Sigmoid colon (tissue), 7 donors: ENCODE measurements around the gene PARP3. TPM values are rescaled to one million over a fixed set of nuclear protein-coding genes. Genes with fewer than 3 reads are reported as not detected.

Experiments used
- DNase-seq: peaks from one replicate; pipeline ENCODE4 v3.0.0-alpha.2; 2019
- H3K27ac ChIP-seq, 4 donors: fragments of 200-600 bp; sonication (generic); one replicate each; pipeline ENCODE4 v1.5.1; 2016 to 2019; ENCODE audit warnings: mild to moderate bottlenecking in 1 of 4
- H3K27me3 ChIP-seq, 3 donors: fragments of 200-600 bp; sonication (generic); one replicate each; pipeline ENCODE4 v1.5.1; 2019; ENCODE audit warnings: mild to moderate bottlenecking in 1 of 3
- H3K36me3 ChIP-seq, 4 donors: fragments of 200-600 bp; sonication (generic); one replicate each; pipeline ENCODE4 v1.5.1; 2016 to 2019
- H3K4me1 ChIP-seq, 4 donors: fragments of 200-600 bp; sonication (generic); one replicate each; pipeline ENCODE4 v1.5.1; 2017 to 2019
- H3K4me3 ChIP-seq, 4 donors: fragments of 200-600 bp; sonication (generic); one replicate each; pipeline ENCODE4 v1.5.1; 2017 to 2019; ENCODE audit warnings: mild to moderate bottlenecking in 2 of 4, moderate library complexity in 1 of 4
- H3K9me3 ChIP-seq, 4 donors: fragments of 200-600 bp in 3 of 4; sonication (generic) in 3 of 4; one replicate each; pipeline versions ENCODE4 v1.5.1 to v1.6.1; 2013 to 2019
- EP300 ChIP-seq, 4 donors: sonication (generic); formaldehyde crosslinking; IDR thresholded peaks; one replicate each; pipeline ENCODE4 v1.6.1; 2017; ENCODE audit warnings: antibody characterized with exemption in 4 of 4
- POLR2A ChIP-seq, 2 donors: fragments of 450-650 bp; IDR thresholded peaks; one replicate each; pipeline ENCODE4 v1.6.1; 2016; ENCODE audit warnings: antibody characterized with exemption in 2 of 2, mild to moderate bottlenecking in 2 of 2, moderate library complexity in 2 of 2
- POLR2AphosphoS5 ChIP-seq, 4 donors: sonication (generic); formaldehyde crosslinking; IDR thresholded peaks; one replicate each; pipeline ENCODE4 v1.6.1; 2017; ENCODE audit warnings: antibody characterized with exemption in 4 of 4
- WGBS, 2 donors: extraction: QIAGEN DNeasy Blood & Tissue Kit; methylation state at CpG; one replicate each; pipeline ENCODE4 v1.1.7; 2013; 5-methylcytosine and 5-hydroxymethylcytosine counted together
- intact Hi-C: fragments of 100-400 bp; cut with DNase I; formaldehyde crosslinking; loops from one replicate; pipeline ENCODE4 v1.15.1; 2023
- polyA plus RNA-seq, 3 donors: library from polyadenylated mRNA; stranded (reverse); fragments of 200-250 nt; gene quantifications; one replicate each; pipeline ENCODE4 v1.2.3, GENCODE V29; 2013
- total RNA-seq, 4 donors: library from RNA; depleted of rRNA; stranded (reverse); fragments of >200 nt; gene quantifications; one replicate each; pipeline ENCODE4 v1.1.0, GENCODE V29; 2016
- TF ChIP-seq, protein P1 (sequence below), 4 experiments: fragments of 450-650 bp in 3 of 4; fragments of 200-600 bp in 1 of 4; IDR thresholded peaks; one replicate each; pipeline ENCODE4 v1.5.1; 2016 to 2019; ENCODE audit warnings: antibody characterized with exemption in 4 of 4, mild to moderate bottlenecking in 3 of 4, moderate library complexity in 2 of 4
- donor health status: healthy with polysubstance abuse.
- donor health status: Bipolar disorder and iron deficiency.
- donor health status: healthy.

PARP3 gene
- total and polyA plus RNA-seq, 7 donors: 9.0 to 35.8 (median 26.3) TPM

- no peak overlapping the region for H3K4me3 ChIP-seq
- H3K27me3 ChIP-seq: no peaks in the 10 kb centered on the region
- H3K4me1 ChIP-seq: peaks cover 0 to 17% (median 15%) of the 10 kb centered on the region in 4 donors
- no peak for DNase-seq
- intact Hi-C loops: no loop called here
- no peak overlapping the region for H3K27ac ChIP-seq
- TF ChIP-seq, protein P1, sequence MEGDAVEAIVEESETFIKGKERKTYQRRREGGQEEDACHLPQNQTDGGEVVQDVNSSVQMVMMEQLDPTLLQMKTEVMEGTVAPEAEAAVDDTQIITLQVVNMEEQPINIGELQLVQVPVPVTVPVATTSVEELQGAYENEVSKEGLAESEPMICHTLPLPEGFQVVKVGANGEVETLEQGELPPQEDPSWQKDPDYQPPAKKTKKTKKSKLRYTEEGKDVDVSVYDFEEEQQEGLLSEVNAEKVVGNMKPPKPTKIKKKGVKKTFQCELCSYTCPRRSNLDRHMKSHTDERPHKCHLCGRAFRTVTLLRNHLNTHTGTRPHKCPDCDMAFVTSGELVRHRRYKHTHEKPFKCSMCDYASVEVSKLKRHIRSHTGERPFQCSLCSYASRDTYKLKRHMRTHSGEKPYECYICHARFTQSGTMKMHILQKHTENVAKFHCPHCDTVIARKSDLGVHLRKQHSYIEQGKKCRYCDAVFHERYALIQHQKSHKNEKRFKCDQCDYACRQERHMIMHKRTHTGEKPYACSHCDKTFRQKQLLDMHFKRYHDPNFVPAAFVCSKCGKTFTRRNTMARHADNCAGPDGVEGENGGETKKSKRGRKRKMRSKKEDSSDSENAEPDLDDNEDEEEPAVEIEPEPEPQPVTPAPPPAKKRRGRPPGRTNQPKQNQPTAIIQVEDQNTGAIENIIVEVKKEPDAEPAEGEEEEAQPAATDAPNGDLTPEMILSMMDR (IDR thresholded peaks at IDR 0.05): no peak
- TF ChIP-seq EP300 (IDR thresholded peaks at IDR 0.05): no peak
- no peaks in the 10 kb centered on the region for H3K9me3 ChIP-seq
- WGBS, 2 donors: 69 to 80% methylated on average over 3 of the region's 3 CpGs
- peaks cover 0 to 22% (median 2%) of the 10 kb centered on the region in 4 donors for H3K36me3 ChIP-seq
Measured at GRCh38 chr3:51953445-51953844, 11.3 kb downstream of the PARP3 start.

DNA sequence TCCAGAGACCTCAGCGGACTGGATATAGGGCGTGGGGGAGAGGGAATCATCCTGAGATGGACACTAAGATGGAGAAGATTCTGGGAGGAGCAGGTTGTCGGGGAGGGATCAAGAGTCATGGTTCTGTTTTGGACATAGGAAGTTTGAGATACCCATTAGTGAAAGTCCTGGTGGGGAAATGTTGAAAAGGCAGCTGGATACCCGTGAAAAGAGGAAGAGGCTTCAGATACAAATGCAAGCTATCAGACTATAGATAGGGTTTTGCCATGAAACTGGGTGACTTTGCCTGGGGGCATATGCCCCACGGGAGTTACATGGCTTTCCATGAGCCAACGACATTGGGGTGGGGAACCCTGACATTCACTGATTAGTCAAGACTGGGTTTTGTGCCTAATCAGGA lies 11.9 kb downstream of the PARP3 start:
- peaks cover 0 to 22% (median 2%) of the 10 kb centered on the region in 4 donors for H3K36me3 ChIP-seq
- H3K4me3 ChIP-seq: no peak overlapping the region
- H3K4me1 ChIP-seq: peaks cover 0 to 17% (median 15%) of the 10 kb centered on the region in 4 donors
- WGBS, 2 donors: 65 to 67% methylated on average over 6 of the region's 6 CpGs
- no peaks in the 10 kb centered on the region for H3K9me3 ChIP-seq
- no peak overlapping the region for H3K27ac ChIP-seq
- no peak for DNase-seq
- intact Hi-C loops: no loop called here
- no peaks in the 10 kb centered on the region for H3K27me3 ChIP-seq
- no peak for TF ChIP-seq EP300 (IDR thresholded peaks at IDR 0.05)
- no peak for TF ChIP-seq POLR2AphosphoS5 (IDR thresholded peaks at IDR 0.05)
- TF ChIP-seq POLR2A (IDR thresholded peaks at IDR 0.05): no peak
- TF ChIP-seq, protein P1 (IDR thresholded peaks at IDR 0.05): no peak

- Histone ChIP-seq H3K27me3 (no peaks in the 10 kb centered on the region), H3K27ac (no peak overlapping the region), H3K4me1 (peaks cover 0 to 17% (median 15%) of the 10 kb centered on the region in 4 donors), H3K36me3 (peaks cover 0 to 23% (median 3%) of the 10 kb centered on the region in 4 donors), H3K9me3 (no peaks in the 10 kb centered on the region), H3K4me3 (no peak overlapping the region)
- no peak for DNase-seq
- WGBS, 2 donors: 51 to 77% methylated on average over 1 of the region's 1 CpG
- TF ChIP-seq EP300 (IDR thresholded peaks at IDR 0.05): no peak
- TF ChIP-seq POLR2AphosphoS5 (IDR thresholded peaks at IDR 0.05): no peak
- TF ChIP-seq POLR2A (IDR thresholded peaks at IDR 0.05): no peak
- TF ChIP-seq, protein P1 (IDR thresholded peaks at IDR 0.05): no peak
- intact Hi-C loops: no loop called here
Measured at GRCh38 chr3:51954713-51955112, 12.6 kb downstream of the PARP3 start.

GRCh38 chr3:51955175-51955892 lies 13.2 kb downstream of the PARP3 start, which contains the start of gene GPR62:
Gene GPR62, plus strand, starts transcription at chr3:51955381. Its CDS starts 272 bp downstream, at chr3:51955653.
- Histone ChIP-seq H3K36me3 (peaks cover 0 to 29% (median 6%) of the 10 kb centered on the region in 4 donors), H3K9me3 (no peaks in the 10 kb centered on the region), H3K4me1 (peaks cover 0 to 17% (median 15%) of the 10 kb centered on the region in 4 donors), H3K27ac (peak within 1 kb of the TSS; percentile 76 to 81 (median 80)), H3K4me3 (peak within 1 kb of the TSS; percentile 11 to 53 (median 46)), H3K27me3 (no peaks in the 10 kb centered on the region)
- intact Hi-C loops: no loop called here
- WGBS, 2 donors: 33 to 55% methylated on average over 33 of the region's 33 CpGs
- no peak for DNase-seq
- TF ChIP-seq POLR2A (IDR thresholded peaks at IDR 0.05): no peak
- TF ChIP-seq EP300 (IDR thresholded peaks at IDR 0.05): no peak
- TF ChIP-seq POLR2AphosphoS5 (IDR thresholded peaks at IDR 0.05): no peak
- TF ChIP-seq, protein P1 (IDR thresholded peaks at IDR 0.05): no peak
